ENCODE measurements around the gene ARMC8. TPM values are rescaled to one million over a fixed set of nuclear protein-coding genes. Genes with fewer than 3 reads are reported as not detected.

The ARMC8 gene
- total RNA-seq, 1 donor from 2014 or later, result 54.4 TPM

GRCh38 chr3:138338811-138339210 is 151.7 kb downstream of the ARMC8 start:
- peak; percentile 17 for DNase-seq
- Mint-ChIP-seq H3K4me3 (ENCODE audit: unreplicated experiment) (no peak overlapping the region), H3K27me3 (ENCODE audit: unreplicated experiment) (no peaks in the 10 kb centered on the region), H3K36me3 (ENCODE audit: unreplicated experiment) (no peaks in the 10 kb centered on the region), H3K9me3 (ENCODE audit: unreplicated experiment) (no peaks in the 10 kb centered on the region), H3K27ac (ENCODE audit: unreplicated experiment) (no peak overlapping the region), H3K4me1 (ENCODE audit: low read depth, unreplicated experiment) (peaks cover 8% of the 10 kb centered on the region)
- TF ChIP-seq, protein P1, sequence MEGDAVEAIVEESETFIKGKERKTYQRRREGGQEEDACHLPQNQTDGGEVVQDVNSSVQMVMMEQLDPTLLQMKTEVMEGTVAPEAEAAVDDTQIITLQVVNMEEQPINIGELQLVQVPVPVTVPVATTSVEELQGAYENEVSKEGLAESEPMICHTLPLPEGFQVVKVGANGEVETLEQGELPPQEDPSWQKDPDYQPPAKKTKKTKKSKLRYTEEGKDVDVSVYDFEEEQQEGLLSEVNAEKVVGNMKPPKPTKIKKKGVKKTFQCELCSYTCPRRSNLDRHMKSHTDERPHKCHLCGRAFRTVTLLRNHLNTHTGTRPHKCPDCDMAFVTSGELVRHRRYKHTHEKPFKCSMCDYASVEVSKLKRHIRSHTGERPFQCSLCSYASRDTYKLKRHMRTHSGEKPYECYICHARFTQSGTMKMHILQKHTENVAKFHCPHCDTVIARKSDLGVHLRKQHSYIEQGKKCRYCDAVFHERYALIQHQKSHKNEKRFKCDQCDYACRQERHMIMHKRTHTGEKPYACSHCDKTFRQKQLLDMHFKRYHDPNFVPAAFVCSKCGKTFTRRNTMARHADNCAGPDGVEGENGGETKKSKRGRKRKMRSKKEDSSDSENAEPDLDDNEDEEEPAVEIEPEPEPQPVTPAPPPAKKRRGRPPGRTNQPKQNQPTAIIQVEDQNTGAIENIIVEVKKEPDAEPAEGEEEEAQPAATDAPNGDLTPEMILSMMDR (IDR thresholded peaks at IDR 0.05; ENCODE audit: partially characterized antibody, unreplicated experiment), result no peak

DNA sequence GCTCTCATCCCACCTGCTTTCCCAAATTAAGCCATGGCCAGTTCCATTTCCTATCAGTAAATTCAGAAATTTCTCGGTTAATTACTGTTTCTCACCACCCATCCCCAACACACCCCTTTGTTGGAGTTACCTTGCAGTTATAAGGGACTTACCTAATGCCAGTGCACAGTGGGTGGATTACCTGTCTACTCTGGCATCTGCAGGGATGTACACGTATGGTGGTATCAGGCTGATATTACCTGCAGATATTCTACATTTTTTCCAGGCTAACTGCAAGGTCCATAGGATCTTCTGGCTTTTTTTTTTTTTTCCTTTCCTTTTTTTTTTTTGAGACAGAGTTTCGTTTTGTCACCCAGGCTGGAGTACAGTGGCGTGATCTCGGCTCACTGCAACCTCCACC is 153.4 kb downstream of the ARMC8 start:
- Mint-ChIP-seq H3K4me3 (ENCODE audit: unreplicated experiment) (no peak overlapping the region), H3K27ac (ENCODE audit: unreplicated experiment) (no peak overlapping the region), H3K36me3 (ENCODE audit: unreplicated experiment) (no peaks in the 10 kb centered on the region), H3K4me1 (ENCODE audit: low read depth, unreplicated experiment) (peaks cover 8% of the 10 kb centered on the region), H3K9me3 (ENCODE audit: unreplicated experiment) (peaks cover 1% of the 10 kb centered on the region), H3K27me3 (ENCODE audit: unreplicated experiment) (no peaks in the 10 kb centered on the region)
- DNase-seq, result no peak
- TF ChIP-seq, protein P1 (IDR thresholded peaks at IDR 0.05; ENCODE audit: partially characterized antibody, unreplicated experiment), result no peak

GRCh38 chr3:138344754-138345153 is 157.7 kb downstream of the ARMC8 start:
- TF ChIP-seq, protein P1 (IDR thresholded peaks at IDR 0.05; ENCODE audit: partially characterized antibody, unreplicated experiment), result no peak
- Mint-ChIP-seq H3K27ac (ENCODE audit: unreplicated experiment) (no peak overlapping the region), H3K4me3 (ENCODE audit: unreplicated experiment) (no peak overlapping the region), H3K4me1 (ENCODE audit: low read depth, unreplicated experiment) (peaks cover 3% of the 10 kb centered on the region), H3K36me3 (ENCODE audit: unreplicated experiment) (no peaks in the 10 kb centered on the region), H3K27me3 (ENCODE audit: unreplicated experiment) (peaks cover 15% of the 10 kb centered on the region), H3K9me3 (ENCODE audit: unreplicated experiment) (peaks cover 8% of the 10 kb centered on the region)
- DNase-seq, result no peak

Other genes starting within 250 kb of the ARMC8 start
- not detected for gene CLDN18, start 177.1 kb upstream of the ARMC8 start, total RNA-seq (ENCODE audit: unreplicated experiment)
- 3.3 TPM for gene DZIP1L, start 71.7 kb upstream of the ARMC8 start, total RNA-seq (ENCODE audit: unreplicated experiment)
- not detected for gene A4GNT, start 54.9 kb upstream of the ARMC8 start, total RNA-seq (ENCODE audit: unreplicated experiment)
- gene DBR1, start 12.4 kb upstream of the ARMC8 start, total RNA-seq (ENCODE audit: unreplicated experiment), result 16.0 TPM
- gene NME9, start 142.6 kb downstream of the ARMC8 start, total RNA-seq (ENCODE audit: unreplicated experiment), result 0.47 TPM
- gene MRAS, start 161.3 kb downstream of the ARMC8 start, total RNA-seq (ENCODE audit: unreplicated experiment), result 41.5 TPM
- gene ESYT3, start 247.3 kb downstream of the ARMC8 start, total RNA-seq (ENCODE audit: unreplicated experiment), result not detected